Measurements from ENCODE around the gene ABCG1. TPM values are rescaled to one million over a fixed set of nuclear protein-coding genes. Genes with fewer than 3 reads are reported as not detected.
A peak's percentile ranks its signal among the peaks of the same experiment; 100 is the strongest.

The ABCG1 gene
- total RNA-seq, 3 donors from 2014 or later: 44.4 to 67.0 (median 56.8) TPM

DNA sequence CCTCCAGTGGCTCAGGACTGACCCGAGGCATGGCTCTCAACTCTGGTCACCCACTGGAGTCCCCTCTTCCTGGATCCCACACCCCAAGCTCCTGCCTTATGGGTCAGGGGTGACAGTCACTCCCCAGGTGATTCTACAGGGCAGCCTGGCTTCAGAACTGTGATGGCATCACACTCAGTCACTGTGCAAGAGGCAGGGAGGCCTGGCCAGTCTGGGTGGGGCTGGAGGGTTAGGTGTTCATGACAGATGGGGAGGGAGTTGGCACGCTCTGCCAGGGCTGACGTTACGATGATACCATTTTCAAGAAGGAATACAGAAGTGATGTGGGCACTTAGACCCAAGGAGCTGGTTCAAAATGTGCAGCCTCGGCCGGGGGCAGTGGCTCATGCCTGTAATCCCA is 25.2 kb upstream of the ABCG1 start:
- TF ChIP-seq, protein P1, sequence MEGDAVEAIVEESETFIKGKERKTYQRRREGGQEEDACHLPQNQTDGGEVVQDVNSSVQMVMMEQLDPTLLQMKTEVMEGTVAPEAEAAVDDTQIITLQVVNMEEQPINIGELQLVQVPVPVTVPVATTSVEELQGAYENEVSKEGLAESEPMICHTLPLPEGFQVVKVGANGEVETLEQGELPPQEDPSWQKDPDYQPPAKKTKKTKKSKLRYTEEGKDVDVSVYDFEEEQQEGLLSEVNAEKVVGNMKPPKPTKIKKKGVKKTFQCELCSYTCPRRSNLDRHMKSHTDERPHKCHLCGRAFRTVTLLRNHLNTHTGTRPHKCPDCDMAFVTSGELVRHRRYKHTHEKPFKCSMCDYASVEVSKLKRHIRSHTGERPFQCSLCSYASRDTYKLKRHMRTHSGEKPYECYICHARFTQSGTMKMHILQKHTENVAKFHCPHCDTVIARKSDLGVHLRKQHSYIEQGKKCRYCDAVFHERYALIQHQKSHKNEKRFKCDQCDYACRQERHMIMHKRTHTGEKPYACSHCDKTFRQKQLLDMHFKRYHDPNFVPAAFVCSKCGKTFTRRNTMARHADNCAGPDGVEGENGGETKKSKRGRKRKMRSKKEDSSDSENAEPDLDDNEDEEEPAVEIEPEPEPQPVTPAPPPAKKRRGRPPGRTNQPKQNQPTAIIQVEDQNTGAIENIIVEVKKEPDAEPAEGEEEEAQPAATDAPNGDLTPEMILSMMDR (IDR thresholded peaks at IDR 0.05): no peak
- no peak overlapping the region for H3K4me3 ChIP-seq
- H3K4me1 ChIP-seq (ENCODE audit: low read depth): peaks cover 15% of the 10 kb centered on the region
- ATAC-seq (peak; percentile 48), DNase-seq (no peak)
- H3K9me3 ChIP-seq: no peaks in the 10 kb centered on the region
- intact Hi-C loops (cut with DNase I, micrococcal nuclease): no loop called here
- no peaks in the 10 kb centered on the region for H3K36me3 ChIP-seq (ENCODE audit: low read depth)

DNA sequence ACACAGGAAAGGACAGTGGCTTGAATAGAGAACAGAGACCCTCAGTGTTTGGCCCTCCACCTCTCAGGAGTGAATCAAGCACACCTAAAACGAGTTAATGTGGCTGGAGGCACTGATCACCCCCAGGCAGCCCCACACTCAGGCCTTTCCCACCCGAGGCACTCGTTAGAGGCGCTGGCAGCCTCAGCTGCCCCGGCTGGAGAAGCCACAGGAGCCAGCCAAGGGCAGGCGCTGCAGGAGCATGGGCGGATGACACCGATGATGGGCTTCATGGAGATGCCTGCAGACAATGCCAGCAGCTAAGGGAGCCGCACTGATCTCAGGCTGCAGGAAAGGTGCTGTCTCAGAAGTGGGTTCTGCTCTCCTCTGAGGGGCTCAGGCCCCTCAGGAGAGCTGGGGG is 24.1 kb upstream of the ABCG1 start:
- DNase-seq: no peak

DNA sequence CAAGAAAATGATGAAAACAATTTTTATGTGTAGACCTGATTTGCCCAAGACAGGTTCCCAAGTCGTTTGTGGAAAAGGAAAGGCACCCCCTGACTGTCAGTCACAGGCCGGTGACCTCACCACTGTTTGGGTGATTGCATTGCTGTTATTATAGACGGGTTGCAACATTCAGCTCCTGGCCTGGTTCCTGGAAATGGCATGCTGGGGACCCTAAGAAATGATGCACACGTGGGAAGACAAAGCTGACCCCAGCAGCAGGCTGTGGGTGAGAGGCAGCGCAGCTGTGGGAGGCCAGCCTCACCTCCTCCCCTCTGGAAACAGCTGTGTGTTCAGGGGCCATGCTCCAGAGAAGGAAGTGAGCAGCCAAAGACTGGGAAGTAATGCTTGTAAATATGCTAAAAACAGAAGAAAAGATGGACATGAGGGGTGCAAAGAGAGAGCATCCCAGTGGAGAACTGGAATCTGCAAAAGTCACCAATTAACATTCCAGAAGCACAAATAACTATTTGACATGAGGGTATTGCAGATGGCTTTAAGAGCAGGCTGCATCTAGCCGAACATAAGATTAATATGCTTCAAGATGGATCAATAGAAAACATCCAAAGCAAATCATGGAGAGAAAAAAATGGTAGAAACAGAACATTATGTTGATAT is 23.4 kb upstream of the ABCG1 start:
- peak; percentile 9 for ATAC-seq
- no peak for DNase-seq
- Histone ChIP-seq H3K4me3 (no peak overlapping the region), H3K4me1 (ENCODE audit: low read depth) (peaks cover 33% of the 10 kb centered on the region), H3K9me3 (no peaks in the 10 kb centered on the region), H3K36me3 (ENCODE audit: low read depth) (no peaks in the 10 kb centered on the region)
- intact Hi-C loops (cut with DNase I, micrococcal nuclease): no loop called here
- TF ChIP-seq, protein P1 (IDR thresholded peaks at IDR 0.05): no peak

More for the DNA sequence above, 24.1 kb upstream of the ABCG1 start:
- Histone ChIP-seq H3K4me1 (ENCODE audit: low read depth) (peaks cover 27% of the 10 kb centered on the region), H3K9me3 (no peaks in the 10 kb centered on the region), H3K36me3 (ENCODE audit: low read depth) (no peaks in the 10 kb centered on the region), H3K4me3 (no peak overlapping the region)
- intact Hi-C loops (cut with DNase I, micrococcal nuclease): no loop called here
- ATAC-seq: no peak
- TF ChIP-seq, protein P1 (IDR thresholded peaks at IDR 0.05): no peak

DNA sequence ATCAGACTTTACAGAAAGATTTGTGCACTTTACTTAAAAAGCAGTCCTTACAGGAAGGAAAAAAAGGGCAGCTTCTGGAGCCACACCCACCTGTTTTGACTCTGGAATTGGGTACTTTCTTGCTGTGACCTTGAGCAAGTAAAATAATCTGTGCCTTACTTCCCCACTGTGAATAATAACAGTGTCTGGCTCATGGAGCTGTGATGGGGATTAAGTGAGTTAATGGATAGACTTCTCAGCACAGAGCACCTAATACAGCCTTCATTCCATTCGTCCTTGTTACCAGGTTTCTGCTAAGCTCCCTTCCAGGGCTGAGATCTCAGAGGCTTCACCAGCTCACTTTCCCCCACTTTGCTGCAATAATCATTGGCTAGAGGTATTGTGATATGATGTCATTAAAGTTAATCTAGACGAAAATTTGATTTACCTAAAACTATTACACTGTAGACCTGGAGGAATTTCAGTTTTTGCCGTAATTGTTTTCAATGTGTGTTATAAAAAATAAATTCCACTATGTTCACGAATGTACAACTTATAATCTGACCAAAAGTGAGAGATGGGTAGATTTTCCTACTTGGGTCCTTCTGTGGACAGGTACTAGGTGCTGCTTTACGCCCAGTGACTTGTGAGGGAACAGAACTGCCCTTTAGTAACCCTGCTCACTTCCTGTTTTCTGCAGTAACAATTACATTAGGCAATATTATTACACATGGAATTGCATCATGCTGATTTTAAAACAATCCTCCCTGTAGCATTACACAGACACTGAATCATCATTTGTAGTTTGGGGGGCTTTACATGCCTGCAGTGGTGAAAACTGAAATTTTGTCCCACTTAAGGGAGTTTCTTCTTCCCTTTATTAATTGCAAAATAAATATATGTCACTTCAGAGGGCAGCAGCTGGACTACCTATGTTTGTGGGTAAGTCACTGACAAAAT is 19.7 kb upstream of the ABCG1 start:
- Histone ChIP-seq H3K4me1 (ENCODE audit: low read depth) (peaks cover 38% of the 10 kb centered on the region), H3K4me3 (no peak overlapping the region), H3K36me3 (ENCODE audit: low read depth) (no peaks in the 10 kb centered on the region), H3K9me3 (no peaks in the 10 kb centered on the region)
- DNase-seq: peak in 1 of 3 donors; percentile 51
- TF ChIP-seq, protein P1 (IDR thresholded peaks at IDR 0.05): no peak
- peak; percentile 91 for ATAC-seq
- intact Hi-C loops (cut with DNase I, micrococcal nuclease): no loop called here

DNA sequence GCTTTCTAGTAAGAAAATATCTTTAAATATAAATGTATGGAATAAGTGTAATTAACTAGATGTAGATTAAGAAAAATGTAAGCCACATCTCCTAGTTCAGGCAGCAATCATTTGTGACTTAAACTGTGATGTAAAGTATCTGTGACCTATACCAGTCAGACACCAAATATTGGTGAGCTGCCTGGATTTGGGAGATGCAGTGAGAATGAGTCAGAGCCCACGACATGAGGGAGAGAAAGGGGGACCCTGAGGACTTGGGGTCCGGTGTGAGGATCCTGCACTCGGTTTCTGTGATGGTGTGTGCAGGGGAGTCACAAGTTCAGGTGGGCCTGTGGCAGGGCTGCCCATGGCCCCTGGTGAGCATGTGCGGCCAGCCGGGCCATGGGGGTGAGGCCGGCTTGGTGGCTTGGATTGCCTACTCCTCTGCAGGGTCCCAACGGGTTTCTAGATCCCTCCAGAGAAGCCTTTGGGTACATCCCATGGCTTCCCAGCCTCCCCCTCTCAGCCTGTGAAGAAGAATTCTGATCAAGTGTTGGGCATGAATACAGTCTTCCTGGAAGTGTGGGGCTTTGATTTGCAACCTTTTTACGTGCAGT is 19.0 kb upstream of the ABCG1 start:
- DNase-seq: no peak

More for the DNA sequence above, 19.0 kb upstream of the ABCG1 start:
- Histone ChIP-seq H3K4me3 (no peak overlapping the region), H3K36me3 (ENCODE audit: low read depth) (no peaks in the 10 kb centered on the region), H3K4me1 (ENCODE audit: low read depth) (peaks cover 38% of the 10 kb centered on the region), H3K9me3 (no peaks in the 10 kb centered on the region)
- TF ChIP-seq, protein P1 (IDR thresholded peaks at IDR 0.05): no peak
- no peak for ATAC-seq
- intact Hi-C loops (cut with DNase I, micrococcal nuclease): no loop called here
